GM12892 (cell line): Measurements from ENCODE around the gene DOCK2.

ENCODE experiments used
- POLR2A ChIP-seq: IDR thresholded peaks from 2 replicates; pipeline ENCODE4 v1.6.1; 2011; ENCODE audit warnings: low read depth, low read length, control low read depth
- POLR2AphosphoS5 ChIP-seq: IDR thresholded peaks from 2 replicates; pipeline ENCODE4 v1.6.1; 2011; ENCODE audit warnings: low read depth, low read length, control low read depth

DNA sequence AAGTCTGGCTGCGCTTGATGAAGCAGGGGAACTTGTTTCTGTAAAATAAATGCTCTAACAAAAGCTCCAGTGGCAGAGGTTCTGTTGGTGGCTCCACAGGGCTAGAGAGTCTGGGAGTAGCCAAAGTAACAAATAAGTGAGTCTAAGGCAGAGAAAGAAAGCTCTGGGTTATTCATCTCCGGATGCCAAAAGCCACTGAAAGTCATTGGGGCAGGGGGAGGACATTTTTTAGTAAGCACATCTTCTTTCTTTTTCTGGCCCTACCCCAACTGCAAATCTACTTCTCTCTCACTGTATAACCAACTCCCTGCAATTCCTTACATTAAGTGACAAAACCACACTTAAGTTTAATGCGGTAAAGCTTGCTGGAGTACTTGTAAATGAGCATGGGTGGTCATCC, 201.6 kb downstream of the DOCK2 start:
- no peak for TF ChIP-seq POLR2A
- TF ChIP-seq POLR2AphosphoS5: no peak
